Astrocyte of the spinal cord (primary cell): ENCODE results near the gene MIXL1.
"Not testable (repeated sequence)": the region's sequence is repeated elsewhere in the genome, so short reads cannot be mapped to it uniquely, and the experiment has no call there.

Source experiments
- DNase-seq: peaks from one replicate; pipeline ENCODE4 v3.0.0; 2011; ENCODE audit warnings: low read depth, low spot score
- H3K4me3 ChIP-seq: 2 replicates; pipeline ENCODE4 v1.5.1; 2011; ENCODE audit warnings: low read depth, mild to moderate bottlenecking, low read length, moderate library complexity
- CTCF ChIP-seq: IDR thresholded peaks from 2 replicates; pipeline ENCODE4 v1.5.1; 2012; ENCODE audit warnings: low read depth, mild to moderate bottlenecking, low read length, inconsistent platforms
- in situ Hi-C: cut with HindIII; loops from 2 replicates; pipeline ENCODE4 v1.10.0; 2017; ENCODE audit warnings: low sequenced_read_pairs

The MIXL1 gene

GRCh38 chr1:226248091-226248490, 24.6 kb downstream of the MIXL1 start:
- TF ChIP-seq CTCF, result no peak
- DNase-seq, result no peak
- in situ Hi-C loops, result no loop called here
- no peak overlapping the region for H3K4me3 ChIP-seq

- in situ Hi-C loops, result no loop called here
- H3K4me3 ChIP-seq, result no peak overlapping the region
- TF ChIP-seq CTCF, result no peak
- DNase-seq, result no peak
Observed at GRCh38 chr1:226248796-226249195, 25.3 kb downstream of the MIXL1 start.

- DNase-seq, result no peak
- in situ Hi-C loops, result no loop called here
- no peak for TF ChIP-seq CTCF
- H3K4me3 ChIP-seq, result no peak overlapping the region
Observed at GRCh38 chr1:226250511-226250910, 27.0 kb downstream of the MIXL1 start.

- in situ Hi-C loops, DNase-seq, H3K4me3 ChIP-seq: not testable (repeated sequence)
Observed at GRCh38 chr1:226252841-226253240, 29.4 kb downstream of the MIXL1 start.

- TF ChIP-seq CTCF, result no peak
- no peak overlapping the region for H3K4me3 ChIP-seq
- DNase-seq, result no peak
- in situ Hi-C loops, result no loop called here
Observed at GRCh38 chr1:226253933-226254332, 30.5 kb downstream of the MIXL1 start.

- in situ Hi-C loops, result no loop called here
- no peak for DNase-seq
- TF ChIP-seq CTCF, result no peak
- H3K4me3 ChIP-seq, result no peak overlapping the region
Observed at GRCh38 chr1:226255380-226255779, 31.9 kb downstream of the MIXL1 start.

GRCh38 chr1:226261818-226262217, 38.4 kb downstream of the MIXL1 start:
- no peak overlapping the region for H3K4me3 ChIP-seq
- DNase-seq, result no peak
- no peak for TF ChIP-seq CTCF
- in situ Hi-C loops, result no loop called here
